GM18508 (cell line): ENCODE data around the gene CD96.
"Not testable (repeated sequence)": the region's sequence is repeated elsewhere in the genome, so short reads cannot be mapped to it uniquely, and the experiment has no call there.

Experiments used
- ATAC-seq: cut with Tn5 transposase; IDR thresholded peaks from one replicate; pipeline ENCODE4 v1.9.1; 2021; ENCODE audit warnings: moderate number of reproducible peaks; ENCODE audit not compliant: insufficient read depth, unreplicated experiment

CD96 gene

DNA sequence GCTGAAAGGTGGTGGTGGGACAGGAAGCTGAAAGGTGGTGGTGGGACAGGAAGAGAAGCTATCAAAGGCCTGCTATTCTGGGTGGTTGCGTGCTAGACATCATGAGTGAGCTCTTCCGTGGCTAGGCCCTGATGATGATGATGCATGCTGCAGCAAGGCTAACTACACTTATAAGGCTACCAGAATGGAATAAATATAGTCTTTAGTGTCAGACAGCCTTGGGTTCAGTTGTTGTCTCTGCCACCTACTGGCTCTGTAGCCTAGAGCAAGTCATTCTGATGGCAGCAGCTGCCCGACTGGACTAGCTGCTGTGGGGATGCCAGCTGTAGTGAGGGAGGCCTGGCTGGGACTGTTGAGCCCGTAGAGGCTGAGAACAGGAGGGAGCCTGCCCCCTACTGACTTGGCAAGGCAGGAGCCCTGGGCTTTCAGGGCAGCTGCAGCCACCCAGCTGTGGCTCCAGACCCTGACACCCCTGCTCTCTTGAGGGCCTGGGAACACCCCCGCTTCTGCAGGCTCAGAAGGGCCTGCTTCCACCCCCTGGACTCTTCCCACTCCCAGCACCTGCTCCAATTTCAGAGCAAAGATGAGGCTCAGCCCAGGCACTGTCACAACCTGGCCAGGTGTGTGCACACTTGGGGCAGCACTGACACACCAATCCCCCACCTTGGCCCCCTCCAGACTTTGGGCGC lies 74.6 kb downstream of the CD96 start:
- ATAC-seq = peak; percentile 86

DNA sequence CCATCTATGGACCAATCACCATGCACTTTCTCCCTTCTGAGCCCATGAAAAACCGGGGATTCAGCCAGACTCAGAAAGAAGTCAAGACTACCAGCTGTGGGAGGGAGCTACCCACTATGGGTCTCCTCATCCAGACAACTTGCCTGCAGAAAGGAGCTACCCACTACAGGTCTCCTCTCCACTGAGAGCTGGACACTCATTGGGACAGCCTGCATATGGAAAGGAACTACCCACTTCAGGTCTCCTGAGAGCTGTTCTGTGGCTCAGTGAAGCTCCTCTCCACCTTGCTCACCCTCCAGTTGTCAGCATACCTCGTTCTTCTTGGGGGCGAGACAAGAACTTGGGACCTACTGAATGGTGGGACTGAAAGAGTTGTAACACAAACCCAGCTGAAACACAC lies 75.4 kb downstream of the CD96 start:
- ATAC-seq = no peak

DNA sequence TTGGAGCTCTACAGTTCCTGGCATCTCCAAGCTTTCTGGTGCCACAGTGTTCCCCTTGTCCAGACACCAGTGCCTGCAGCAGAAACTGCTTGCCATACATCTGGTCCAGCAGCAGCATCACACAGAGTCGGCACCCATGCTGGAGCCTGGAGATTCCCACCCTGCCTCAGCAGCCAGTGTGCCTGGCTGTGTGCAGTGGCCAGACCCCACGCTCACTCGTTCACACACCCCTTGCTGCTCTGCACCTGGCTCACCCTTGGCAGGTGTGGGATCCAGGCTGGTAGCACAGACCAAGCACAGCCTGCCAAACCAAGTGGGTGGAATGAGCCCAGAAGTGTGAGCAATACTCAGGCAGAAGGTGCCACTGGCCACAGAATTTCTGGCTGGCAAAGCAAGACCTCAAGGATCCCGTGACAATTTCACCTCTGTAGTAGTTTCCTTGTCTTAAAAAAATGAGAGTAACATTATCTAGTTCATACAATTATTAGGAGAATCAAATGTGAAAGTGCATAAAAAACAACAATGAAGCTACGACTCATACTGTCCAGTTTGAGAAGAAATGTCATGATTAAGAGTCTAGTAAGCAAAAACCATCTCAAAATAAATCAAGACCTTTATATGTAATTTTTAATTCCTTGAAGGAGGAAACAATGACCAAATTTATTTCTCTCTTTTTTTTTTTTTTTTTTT lies 76.1 kb downstream of the CD96 start:
- no peak for ATAC-seq

DNA sequence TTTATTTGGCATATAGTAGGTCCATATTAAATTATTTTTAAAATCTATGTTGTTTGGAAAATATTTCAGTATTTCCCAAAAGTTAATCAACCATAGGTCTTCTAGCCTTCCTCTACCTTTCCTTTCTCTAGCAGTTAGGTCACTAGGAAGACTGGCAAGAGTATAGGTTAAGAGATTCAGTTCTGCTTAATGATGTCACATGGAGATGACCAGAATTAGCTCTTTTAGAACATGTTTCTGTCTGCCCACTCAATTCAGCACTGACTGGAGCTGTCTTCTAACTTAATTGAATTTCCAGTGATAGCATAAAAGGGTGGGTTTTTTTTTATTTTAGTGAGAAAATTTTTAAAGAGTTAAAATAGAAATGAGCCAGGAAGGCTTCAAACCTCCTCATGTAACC lies 76.9 kb downstream of the CD96 start:
- ATAC-seq = no peak

DNA sequence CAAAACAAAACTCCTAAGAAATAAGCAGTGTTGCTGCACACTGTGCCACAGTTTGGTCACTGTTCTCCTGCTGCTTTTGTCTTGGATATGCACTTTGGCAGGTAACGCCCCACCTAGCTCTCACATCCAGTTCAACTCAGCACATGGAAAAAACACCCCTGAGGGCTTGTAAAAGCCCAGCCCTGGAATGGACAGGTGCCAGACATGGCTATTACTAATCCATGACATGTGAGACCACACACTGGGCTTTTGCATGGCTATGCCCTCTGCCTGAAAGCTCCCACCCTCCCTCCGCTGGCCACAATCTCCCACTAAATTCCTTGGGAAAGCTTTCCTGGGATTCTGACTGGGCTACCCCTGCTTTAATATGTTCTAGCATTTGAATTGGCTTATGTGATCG lies 77.8 kb downstream of the CD96 start:
- ATAC-seq = no peak

DNA sequence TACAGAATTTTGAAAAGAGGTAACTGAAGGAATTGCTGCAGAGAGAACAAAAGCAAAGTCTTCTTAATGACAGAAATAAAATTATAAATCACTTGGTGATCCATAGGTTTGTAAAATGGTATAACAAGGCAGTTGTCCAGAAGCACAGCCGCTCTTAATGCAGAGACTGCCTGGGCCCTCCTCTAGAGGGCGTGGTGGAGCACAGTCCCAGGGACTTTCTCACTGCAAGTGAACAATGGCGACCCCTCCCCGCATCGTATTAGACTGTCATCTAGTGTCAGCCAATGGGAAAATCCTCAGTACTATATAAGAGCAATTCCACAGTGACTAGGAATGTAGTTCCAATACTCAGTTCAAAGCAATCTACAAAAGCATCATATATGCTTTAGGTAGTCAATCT lies 79.5 kb downstream of the CD96 start:
- no peak for ATAC-seq

DNA sequence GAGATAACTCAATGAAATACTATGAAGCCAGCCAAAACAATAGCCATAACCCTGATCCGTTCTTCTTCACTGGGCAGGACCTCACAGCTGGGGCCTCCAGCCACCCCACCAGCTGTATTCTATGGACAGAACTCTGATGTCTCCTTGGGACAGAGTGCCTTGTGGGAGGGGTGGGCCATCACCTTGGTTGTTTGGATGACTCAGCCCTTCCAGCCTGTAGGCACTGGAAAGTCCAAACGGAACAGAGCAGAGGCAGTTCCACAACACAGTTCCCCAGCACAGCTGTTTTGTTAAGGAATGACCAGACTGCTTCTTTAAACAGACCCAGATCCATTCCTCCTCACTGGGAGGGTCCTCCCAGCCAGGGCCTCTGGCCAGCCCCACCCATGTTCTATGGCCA lies 85.1 kb downstream of the CD96 start:
- no peak for ATAC-seq

DNA sequence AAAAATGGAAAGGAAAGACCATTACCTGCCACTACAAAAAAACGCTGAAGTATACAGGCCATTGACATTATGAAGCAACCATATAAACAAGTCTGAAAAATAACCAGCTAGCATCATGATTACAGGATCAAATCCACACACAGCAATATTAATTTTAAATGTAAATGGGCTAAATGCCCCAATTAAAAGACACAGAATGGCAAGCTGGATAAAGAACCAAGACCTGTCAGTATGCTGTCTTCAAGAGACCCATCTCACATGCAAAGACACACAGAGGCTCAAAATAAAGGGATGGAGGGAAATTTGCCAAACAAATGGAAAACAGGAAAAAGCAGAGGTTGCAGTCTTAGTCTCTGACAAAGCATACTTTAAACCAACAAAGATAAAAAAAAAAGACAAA lies 87.0 kb downstream of the CD96 start:
- ATAC-seq = not testable (repeated sequence)

DNA sequence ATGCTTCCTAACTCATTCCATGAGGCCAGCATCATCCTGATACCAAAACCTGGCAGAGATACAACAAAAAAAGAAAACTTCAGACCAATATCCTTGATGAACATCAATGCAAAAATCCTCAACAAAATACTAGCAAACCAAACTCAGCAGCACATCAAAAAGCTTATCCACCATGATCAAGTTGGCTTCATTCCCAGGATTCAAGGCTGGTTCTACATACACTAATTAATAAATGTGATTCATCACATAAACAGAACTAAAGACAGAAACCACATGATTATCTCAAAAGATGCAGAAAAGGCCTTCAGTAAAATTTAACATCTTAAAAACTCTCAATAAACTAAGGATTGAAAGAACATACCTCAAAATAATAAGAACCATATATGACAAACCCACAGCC lies 88.6 kb downstream of the CD96 start:
- ATAC-seq = not testable (repeated sequence)

DNA sequence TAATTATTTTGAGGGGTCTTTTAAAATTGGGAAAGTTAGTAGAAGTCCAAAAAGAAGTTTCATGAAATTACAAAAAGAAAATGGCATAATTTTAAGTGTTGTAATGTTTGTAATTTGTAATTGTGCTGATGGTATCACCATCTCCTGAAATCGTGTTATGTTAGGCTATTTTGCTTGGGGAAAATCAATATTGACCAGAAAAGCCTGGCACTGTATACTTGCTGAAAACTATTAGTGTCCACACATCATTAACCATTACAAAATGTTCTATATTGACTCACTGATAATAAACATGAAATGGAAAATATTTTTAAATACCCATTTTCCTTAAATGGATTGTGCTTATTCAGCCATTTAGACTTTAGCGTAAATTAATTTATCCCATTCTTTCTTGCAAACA lies 93.4 kb downstream of the CD96 start:
- ATAC-seq = no peak

DNA sequence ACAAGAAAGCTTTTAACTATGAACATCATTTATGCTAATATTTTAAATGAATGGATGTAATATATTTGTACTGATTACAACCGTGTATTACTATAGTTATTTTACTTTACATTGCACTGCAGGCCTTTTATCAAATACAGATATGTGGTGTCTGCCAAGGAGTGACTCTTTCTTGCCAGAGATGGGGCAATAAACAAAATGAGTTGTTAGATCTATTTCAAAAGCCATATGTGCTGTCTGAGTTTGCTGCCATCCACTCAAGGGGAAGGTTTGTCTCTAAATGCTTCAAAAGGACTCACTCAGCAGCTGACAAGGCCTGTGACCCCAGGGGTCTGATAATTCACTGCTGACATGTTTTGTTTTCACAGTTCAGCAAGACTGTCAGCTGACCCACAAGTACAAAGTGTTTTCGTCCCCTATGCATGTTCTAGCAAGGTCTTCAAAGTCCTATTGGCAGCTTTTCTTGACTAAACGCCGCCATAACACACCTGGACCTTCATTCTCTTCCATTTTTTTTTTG lies 94.4 kb downstream of the CD96 start:
- no peak for ATAC-seq

DNA sequence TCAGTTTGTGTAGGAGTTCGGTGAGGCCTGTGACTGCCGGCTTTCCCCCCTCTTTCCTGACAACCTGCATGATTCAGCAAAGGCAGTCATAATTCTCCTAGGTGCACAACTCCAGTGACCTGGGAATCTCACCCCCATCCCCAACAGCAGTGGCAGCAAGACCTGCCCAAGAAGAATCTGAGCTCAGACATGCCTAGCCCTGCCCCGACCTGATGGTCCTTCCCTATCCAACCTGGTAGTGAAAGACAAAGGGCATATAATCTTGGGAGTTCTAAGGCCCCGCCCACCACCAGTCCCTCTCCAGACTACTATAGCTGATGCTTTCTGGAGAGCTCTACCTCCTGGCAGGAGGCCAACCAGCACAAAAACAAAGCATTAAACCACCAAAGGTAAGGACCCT lies 97.3 kb downstream of the CD96 start:
- ATAC-seq = no peak

DNA sequence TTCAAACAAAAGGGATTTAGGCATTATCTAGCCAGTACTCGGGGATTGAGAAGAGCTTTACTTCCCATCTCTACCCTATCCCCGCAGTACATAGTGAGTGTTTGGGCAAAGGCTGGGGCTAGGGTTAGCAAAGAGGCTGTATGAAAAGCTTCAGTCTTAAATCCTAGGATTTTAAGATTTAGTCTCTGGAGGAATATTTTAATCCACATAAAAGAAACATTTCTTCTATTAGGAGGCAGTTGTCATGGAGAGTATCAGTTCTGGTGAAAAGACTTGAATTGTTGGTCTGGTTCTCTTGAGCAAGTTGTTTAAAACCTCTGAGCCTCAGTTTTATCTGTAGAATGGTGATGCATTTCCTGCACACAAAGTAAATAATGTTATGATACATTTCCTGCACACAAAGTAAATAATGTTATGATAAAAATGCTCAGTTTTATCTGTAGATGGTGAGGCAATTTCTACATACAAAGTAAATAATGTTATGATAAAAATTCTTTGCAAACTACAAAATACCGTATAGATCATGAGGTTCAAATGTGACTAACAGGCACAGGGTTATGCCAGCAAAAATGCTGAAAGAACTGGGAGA lies 107.1 kb downstream of the CD96 start:
- no peak for ATAC-seq

DNA sequence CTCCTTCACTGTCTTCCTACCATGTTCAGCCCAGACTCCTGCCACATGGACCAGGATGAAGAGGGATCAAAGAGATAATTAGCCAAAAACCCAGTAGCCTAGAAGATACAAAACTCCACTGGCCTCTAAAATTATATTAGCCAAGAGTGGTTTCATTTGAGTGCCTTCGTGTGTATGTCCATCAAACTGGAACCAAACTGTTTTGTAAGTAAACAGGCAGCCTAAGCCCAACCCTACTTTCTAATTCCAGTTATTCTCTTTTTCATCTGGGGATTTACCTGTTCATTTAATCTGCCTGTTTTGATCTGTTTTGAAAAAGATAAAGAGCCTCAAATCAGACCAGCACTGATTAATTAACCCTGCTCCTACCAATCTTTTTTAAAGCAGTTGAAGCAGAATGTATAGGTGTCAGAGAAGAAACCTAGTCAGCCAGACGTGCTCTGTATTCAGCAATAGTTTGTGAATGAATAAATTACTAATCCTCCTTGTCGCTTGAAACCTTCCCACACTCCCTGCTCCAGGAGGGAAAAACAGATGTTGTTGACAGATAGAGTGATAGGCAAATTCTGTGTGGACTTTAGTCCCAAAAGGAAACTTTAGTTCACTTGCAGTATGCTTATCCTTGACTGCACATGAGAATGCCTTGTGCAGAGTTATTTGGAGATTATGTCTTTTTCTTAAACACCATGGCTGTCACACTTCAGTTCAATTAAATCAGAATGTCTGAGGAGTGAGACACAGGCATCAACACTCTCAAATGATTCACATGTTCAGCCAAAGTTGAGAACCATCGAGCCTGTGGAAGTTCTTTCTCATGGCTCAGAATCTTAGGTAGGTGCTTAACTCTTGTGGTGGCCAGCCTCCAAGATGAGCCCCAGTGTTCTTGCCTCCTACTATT lies 108.6 kb downstream of the CD96 start:
- ATAC-seq = no peak

DNA sequence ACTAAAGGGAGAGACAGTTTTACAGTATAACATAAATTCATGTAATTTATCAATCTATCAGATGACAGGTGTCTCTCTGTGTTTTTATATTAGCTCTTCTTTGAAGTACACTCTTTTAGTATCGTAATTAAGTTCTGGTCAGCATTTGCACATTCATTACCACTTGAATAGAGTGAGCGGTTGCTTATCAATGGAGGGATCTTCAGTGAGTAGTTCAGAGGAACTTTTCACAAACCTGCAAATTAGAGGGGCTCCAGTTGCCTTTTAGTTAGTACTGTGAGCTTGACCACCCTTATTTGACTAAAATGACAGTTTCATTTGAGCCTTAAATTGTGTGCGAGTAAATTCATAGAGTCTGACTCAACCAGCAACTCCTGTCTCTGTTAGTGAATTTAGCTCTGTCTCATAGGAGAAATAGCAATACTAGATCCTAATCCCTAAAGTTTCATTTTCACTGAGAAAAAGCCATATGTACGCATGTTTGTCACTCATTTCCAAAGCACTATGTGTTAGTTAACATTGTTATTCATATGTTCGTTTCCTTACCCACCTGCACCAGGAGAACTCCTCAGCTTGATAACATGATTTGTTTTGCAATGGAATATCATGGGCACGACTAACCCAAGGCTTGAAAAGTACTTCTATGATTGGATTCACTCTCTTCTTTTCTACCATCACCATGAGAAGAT lies 110.6 kb downstream of the CD96 start:
- no peak for ATAC-seq

DNA sequence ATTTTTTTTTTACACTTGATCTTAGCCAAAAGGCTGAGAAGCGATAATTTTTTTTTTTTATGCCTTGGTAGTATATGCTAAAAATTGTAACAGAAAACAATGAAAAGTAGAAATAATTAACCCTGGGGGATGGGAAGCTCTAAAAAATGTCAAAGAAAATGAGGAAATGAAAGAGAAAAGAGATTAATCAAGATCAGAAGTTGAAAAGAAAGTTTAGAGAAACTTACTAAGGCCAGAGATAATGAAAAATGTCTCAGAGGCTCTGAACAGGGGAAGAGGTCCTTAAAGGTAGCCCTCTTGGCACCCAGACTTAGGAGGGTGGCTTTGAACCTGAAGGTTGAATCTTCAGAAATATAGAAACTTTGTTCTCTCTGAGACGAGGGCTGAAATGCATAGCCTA lies 111.8 kb downstream of the CD96 start:
- no peak for ATAC-seq

DNA sequence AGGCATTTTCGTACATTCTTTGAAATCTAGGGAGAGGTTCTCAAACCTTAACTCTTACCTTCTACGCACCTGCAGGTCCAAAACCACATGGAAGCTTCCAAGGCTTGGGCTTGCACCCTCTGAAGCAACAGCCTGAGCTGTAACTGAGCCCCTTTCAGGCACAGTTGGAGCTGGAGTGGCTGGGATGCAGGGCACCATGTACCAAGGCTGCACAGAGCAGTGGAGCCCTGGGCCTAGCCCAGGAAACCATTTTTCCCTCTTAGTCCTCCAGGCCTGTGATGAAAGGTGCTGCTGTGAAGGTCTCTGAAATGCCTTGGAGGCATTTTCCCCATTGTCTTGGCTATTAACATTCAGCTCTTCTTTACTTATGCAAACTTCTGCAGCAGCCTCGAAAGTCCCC lies 120.0 kb downstream of the CD96 start:
- no peak for ATAC-seq

DNA sequence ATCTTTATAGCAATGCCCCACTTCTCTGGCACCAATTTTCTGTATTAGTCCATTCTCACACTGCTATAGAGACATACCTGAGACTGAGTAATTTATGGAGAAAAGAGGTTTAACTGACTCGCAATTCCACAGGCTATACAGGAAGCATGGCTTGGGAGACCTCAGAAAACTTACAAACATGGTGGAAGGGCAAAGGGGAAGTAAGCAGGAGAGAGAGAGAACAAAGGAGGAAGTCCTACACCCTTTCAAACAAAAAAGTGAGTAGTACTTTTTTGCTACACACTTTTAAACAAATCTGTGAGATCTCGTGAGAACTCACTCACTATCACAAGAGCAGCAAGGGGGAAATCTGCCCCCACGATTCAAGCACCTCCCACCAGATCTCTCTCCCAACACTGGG lies 120.9 kb downstream of the CD96 start:
- no peak for ATAC-seq

DNA sequence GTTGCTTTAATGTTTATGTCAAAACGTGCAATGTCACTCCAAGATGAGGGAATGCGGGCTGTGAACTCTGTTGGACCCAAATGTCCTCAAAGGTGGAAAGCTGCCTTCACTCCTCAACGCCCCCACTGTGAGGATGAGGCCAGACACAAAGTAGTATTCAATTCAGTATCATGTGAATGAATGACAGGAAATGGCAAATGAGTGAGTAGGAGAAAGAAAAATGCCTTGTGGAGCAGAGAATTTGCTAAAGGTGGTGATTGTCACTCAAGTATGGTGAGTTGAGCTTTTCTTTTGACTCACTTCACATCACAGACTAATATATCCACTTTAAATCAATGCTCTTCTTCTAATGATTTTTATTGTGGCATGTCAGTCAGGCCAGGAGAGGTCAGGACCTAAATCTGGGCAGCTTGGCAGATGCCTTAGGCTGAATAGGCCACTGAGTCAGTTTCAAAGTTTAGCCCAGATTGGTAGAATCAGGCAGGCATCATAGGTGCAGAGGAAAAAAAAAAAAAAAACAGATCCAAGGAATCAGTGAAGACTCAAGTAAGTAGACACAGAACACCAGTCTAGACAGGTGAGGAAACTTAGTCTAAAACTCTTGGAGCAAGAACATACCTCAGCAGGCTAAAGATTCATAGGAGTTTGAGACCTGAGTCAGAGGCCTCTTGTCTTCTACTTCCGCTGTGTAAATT lies 124.2 kb downstream of the CD96 start:
- no peak for ATAC-seq

DNA sequence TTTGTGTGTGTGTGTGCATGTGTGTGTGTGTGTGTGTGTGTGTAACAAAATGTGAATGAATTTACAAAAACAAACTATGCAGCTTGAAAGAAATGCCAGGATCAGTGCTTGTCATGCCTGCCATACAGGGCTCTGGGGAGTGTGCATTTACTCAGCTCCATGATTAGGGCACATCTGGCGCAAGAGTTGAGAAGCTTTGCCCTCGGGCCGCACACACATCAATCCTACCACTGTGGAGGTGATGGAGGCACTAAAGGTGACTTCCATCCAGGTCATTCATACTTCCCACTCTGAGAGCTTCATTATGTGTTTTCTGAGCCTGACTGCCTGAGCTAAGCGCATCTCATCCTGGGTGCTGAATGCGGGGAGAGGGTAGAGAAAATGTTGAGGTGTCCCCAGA lies 125.2 kb downstream of the CD96 start:
- no peak for ATAC-seq
